GM18870 (cell line): ENCODE results near the gene REC114.

Experiments used
- ATAC-seq: cut with Tn5 transposase; IDR thresholded peaks from one replicate; pipeline ENCODE4 v1.9.1; 2021; ENCODE audit warnings: moderate library complexity; ENCODE audit not compliant: unreplicated experiment

Gene REC114

DNA sequence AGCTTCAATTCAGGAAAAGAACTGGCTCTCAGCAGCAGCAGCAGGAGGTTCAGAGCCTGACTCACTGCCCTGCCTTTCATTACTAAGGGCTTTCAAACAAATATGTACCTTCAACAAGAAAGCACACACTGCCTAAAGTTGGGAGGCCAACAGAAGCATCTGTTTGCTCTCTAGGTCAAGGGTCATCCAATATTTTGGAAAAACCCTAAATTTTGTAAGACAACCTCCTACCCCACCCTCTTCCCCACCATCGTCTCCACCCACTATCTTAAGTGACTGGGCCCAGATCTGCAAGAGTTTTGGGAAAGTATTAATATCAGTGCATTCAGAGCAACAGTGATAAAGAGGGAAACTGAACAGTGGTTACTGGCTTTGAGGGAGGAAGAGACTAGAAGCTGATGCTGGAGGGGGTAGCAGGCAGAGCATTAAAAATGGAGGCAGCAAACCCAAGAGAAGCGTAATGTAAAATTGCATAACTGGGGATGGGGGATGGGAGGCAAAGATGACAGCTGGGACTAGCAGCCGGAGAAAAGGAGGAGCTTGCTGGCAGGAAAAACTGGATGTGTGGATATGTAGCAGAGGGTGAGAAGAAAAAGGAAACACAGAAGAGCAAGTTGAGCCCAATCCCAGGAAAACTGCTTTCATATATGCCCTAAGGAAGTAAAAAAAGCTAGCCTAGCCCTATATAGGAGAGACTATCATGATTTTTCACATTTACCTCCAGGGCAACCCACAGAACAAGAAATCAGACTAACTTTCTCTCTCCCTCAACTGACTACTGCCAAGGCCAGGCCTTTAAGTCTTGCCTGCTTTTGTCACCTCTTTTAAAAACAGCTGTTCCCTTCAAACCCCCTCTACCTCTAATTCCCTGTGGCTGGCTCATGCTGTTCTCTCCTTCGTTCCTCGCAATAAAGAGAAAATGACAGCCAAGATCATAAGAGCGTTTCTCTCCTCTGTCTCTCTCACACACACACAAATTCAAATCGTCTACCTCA, 158.8 kb downstream of the REC114 start:
- ATAC-seq: no peak

DNA sequence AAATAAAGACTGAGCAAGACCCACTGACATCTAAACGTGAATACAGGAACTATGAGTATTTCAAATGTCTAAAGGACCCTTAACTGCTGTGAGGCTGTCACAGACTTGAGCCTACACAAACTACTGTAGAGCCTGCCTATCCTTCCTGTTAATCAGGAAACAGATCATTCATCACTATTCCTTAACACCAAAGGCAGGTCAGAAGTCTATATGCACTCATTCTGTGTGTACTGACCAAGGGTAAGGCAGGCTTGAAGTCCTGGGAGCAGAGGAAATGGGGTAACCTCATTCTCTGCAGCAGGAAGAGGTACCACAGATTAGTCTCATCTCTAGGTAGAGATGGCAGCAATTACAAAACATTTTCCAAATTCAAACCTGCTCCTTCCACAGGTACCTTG, 159.5 kb downstream of the REC114 start:
- ATAC-seq: no peak

DNA sequence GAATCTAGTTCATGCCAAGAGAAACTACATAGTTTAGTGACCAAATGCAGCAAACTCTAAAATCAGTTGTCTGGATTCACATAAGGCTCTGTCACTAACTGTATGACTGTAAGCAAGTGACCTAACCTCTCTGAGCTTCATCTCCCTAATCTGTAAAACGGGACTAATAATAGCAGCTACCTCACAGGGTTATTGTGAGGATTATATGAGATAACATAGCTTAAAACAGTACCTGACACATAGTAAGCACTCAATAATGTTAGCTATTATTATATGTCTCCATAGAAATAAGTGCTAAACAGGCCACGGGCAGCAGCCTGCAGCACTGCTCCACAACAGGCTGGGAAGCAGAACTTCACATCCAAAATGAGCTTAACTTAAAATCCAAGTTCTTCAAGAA, 160.0 kb downstream of the REC114 start:
- no peak for ATAC-seq

DNA sequence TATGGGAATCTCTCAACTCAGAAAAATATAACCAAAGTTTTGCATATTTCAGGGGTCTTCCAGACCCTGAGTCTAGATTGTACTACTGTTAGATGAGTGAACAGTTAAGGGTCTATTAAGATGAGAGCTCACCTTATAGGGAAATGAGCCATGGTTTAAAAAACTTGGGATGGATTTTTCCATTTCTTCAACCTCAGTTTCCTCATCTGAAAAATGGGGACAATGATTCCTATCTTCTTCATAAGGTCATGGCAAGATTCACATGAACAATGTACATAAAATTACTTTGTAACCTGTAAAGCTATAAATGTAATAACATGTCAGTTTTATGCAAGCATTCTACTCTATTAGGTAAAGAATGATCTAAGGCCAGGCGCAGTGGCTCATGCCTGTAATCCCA, 161.5 kb downstream of the REC114 start:
- ATAC-seq: no peak

DNA sequence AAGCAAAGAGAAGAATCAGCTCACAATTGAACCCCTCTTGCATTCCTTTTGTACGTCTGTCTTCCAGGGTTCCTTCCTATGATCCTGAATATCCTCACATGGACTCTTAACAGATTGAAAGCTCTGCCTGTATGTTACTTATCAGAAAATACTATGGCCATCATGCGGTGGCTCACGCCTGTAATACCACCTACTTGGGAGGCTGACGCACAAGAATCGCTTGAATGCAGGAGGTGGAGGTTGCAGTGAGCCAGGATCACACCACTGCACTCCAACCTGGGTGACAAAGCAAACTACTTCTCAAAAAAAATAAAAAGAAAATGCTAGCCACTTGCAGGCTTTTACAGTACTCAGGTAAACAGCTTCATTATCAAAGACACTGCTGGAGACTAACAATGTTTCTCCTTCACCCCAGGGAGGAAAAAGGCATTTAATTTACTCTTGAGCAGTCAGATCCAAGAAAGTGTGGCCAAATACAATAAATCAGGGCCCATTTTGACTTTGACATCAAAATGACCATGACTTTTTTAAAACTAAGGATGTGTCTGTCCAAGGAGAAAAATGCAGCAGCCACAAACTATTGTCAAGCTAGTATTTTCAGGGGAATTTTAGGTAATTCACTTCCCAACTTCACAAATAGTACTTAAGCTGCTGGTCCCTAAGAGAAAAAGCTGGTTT, 162.9 kb downstream of the REC114 start:
- ATAC-seq: no peak

DNA sequence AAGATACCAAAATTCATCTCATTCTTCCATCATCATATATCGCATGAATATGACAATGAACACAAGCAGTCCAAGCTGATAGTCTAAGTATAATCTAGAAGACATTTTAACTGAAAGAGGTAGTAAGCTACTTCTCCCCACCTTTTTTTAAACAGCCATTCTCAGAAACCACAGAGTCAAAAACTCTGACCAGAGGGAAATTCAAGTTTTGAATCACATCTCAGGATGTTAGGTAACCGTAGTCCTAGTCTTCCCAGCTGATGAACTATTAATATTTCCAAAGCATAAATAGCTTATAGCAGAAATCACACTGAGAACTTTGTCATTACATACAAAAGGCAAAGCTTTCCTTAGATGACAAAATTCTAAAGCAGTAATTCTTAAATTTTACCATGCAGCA, 164.4 kb downstream of the REC114 start:
- ATAC-seq: no peak

DNA sequence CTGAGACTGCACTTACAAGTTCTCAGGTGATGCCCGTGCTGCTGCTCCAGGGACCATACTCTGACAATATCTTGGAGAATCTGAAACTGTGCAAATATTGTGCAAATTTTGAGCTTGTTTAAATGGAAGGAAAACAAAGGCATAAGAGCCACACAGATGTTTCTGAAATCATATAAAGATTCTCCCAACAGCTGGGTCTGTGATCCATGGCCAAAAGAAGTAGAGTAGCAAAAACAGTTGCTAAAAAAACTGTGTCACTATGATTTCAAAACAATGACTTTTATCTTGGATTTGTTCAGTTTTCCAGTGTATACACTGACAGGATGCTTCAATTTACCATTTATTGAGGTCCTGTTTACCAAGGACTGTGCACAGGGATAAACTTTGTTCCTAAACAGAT, 164.9 kb downstream of the REC114 start:
- no peak for ATAC-seq

DNA sequence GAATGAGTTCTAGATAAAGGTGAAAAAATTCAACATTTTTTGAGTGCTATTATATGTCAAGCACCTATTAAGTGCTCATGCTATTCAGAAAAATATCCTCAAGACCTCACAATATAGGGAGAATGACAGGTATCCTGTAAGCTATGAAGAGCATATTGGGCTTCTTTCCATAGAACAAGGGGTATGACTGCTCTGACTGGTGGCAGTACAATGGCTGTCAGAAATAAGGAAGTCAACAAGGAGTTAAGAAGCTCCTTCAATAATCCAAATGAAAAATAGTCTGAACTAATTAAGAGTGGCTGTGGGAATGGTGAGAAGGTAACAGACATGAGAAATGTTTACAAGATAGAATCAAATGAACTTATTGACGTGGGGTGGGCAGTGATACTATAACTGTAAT, 165.5 kb downstream of the REC114 start:
- no peak for ATAC-seq

DNA sequence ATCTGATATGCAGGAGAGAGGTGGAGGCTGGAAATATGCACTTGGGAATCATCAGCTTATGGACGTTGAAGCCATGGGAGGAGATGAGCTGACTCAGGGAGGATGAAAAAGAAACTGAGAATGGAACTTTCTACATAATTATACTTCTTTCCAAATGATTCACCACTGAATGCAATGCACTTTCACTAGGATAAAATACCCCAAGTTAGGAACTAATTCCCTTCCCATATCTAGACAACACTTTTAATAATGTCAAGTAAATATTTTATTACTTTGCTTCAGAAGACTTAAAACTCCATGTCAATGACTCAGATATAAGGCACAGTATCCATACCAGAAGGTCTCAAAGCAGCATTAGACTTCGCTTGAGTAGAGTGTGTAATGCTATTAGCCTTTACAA, 166.0 kb downstream of the REC114 start:
- ATAC-seq: no peak
